GM12874 (cell line): ENCODE measurements around the gene CDYL.

Experiments used
- TF ChIP-seq, protein P1 (sequence below): IDR thresholded peaks from 2 replicates; pipeline ENCODE4 v1.5.1; 2011; ENCODE audit warnings: low read depth, mild to moderate bottlenecking, control low read depth, low read length, moderate library complexity; ENCODE audit not compliant: insufficient read depth

Gene CDYL

DNA sequence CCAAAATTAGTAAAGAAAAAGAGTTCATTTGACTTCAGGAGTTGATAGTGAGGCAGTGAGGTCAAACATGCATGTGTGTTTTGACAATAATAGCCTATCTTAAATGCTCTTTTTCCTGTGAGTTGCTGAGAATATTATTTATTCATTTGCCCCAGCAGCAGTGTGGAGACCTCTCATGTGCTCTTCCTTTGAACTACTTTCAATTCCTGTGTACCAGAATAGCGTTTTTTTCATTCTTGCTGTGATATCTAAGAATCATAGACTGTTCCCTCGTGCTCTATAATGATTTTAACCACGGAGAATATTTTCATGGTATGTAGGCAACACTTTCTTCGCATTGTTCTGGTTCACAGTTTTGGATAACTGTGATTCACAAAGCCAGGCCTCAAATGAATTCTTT, 5.2 kb downstream of the CDYL start:
- TF ChIP-seq, protein P1, sequence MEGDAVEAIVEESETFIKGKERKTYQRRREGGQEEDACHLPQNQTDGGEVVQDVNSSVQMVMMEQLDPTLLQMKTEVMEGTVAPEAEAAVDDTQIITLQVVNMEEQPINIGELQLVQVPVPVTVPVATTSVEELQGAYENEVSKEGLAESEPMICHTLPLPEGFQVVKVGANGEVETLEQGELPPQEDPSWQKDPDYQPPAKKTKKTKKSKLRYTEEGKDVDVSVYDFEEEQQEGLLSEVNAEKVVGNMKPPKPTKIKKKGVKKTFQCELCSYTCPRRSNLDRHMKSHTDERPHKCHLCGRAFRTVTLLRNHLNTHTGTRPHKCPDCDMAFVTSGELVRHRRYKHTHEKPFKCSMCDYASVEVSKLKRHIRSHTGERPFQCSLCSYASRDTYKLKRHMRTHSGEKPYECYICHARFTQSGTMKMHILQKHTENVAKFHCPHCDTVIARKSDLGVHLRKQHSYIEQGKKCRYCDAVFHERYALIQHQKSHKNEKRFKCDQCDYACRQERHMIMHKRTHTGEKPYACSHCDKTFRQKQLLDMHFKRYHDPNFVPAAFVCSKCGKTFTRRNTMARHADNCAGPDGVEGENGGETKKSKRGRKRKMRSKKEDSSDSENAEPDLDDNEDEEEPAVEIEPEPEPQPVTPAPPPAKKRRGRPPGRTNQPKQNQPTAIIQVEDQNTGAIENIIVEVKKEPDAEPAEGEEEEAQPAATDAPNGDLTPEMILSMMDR: no peak

DNA sequence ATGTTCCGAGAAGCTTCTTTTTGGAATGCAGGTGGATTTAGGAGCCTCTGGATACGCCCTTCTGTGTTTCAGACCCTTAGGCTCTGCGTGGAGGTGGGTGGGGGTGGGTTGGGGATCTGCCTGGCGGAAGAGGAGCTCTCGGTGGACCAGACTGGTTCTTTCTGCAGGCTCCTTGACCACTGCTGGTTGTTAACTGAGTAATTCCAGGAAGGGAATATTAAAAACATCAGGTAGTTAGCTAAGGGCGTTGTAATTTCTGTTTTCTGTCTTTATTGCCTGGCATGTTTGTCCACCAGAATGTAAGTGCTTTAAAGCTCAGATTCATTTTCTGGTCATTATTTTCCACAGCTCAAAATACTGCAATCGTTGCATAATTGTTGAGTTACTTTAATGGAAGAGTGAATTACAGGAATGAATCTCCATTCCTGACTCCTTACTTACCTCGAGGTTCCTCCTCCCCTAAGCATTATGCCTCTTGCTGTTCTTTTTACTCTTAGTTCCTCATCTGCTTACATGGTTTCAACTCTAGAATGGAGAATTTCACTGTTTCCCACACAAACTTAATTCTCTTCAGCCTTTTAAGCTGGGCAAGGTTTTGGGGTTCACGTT, 5.9 kb downstream of the CDYL start:
- TF ChIP-seq, protein P1: no peak

DNA sequence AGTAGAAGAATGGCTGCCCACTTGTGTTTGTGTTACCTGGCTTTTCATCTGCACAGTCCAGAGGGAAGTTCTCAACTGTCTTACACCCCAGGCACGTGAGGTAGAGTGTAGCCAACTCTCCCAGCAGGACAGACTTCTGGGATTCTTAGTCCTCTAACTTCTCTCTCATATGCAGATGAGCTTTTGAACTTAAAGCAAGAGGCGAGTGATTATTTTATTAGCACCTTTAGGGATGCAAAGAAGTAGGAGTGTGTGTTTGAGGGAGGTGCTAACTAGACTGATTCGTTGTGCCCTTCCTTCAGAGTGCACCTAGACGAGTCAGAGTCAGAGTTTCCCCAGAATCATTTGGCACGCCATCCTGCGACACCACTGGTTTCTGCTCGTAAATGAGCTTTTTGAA, 10.8 kb downstream of the CDYL start:
- TF ChIP-seq, protein P1: no peak

DNA sequence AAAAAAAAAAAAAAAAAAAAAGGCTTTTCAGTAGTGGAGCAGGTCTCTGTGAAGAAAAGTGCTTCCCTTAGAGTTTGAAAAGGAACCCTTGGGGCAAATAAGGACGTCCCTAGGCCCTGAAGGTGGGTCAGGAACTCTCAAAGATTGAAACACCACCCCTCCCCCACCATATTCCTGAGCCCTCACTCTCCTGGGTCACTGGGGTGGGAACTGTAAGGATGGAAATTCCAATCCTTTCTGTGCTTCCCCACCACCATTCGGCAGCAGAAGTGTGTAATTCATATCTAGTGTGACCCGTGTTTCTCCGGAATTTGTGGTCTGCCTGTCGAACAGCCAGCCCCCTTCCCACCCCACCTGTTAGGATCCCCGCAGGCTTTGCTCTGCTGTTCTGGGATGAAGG, 12.3 kb downstream of the CDYL start:
- TF ChIP-seq, protein P1: no peak

DNA sequence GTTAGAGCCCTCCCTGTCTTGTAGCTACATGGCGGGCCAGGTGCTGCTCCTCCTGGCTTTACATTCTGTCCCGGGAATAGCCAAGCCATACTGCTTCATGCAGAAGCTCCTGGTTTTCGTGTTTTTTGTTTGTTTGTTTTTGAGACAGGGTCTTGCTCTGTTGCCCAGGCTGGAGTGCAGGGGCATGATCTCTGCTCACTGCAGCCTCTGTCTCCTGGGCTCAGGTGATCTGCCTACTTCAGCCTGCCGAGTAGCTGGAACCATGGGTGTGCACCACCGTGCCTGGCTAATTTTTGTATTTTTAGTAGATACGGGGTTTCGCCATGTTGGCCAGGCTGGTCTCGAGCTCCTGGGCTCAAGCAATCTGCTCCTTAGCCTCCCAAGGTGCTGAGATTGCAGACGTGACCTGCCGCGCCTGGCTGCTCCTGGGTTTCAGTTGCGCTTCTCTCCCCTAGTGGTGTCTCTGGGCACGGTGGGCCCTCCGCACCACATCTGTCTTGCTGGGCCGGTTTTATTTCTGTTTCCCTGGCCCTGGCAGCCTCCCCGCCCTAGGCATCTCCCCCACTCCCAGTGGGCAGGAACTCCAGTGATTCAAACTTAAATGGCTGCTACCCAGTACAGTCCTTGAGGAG, 12.9 kb downstream of the CDYL start:
- TF ChIP-seq, protein P1: peak; percentile 75

DNA sequence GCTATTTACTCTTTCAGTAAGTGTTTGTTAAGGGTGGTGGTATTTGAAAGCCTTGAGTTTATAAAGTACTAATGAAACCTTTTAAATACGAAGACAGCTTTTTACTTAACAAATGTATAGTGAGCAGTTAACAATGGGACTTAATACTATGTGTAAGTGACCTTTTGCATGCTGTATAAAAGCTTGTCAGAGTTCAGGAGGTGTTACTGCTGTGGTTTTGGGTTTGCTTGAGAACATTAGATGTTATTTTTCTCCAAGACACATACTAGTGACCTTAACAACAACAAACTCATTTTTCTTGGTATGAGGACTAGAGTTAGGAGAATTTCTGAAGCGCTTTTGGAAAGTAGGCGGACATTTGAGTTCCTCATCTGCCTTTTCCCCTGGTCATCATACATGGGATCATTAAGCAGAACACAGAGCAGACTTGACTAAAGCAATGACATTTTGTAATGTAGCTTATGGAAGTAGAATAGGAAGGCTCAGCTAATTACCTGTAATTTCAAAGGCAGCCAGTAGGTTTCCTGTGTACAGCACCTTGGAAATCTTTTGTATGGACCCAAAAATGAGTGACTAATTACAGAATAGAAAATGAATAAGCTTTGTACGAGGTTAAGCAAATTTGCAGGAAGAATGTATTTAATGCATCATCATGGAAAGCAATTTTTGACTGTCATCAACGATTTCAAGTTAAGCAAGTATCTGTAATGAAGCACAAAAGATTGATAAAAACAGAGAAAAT, 14.1 kb downstream of the CDYL start:
- TF ChIP-seq, protein P1: peak; percentile 40; the same call in 1 of the 2 replicates

DNA sequence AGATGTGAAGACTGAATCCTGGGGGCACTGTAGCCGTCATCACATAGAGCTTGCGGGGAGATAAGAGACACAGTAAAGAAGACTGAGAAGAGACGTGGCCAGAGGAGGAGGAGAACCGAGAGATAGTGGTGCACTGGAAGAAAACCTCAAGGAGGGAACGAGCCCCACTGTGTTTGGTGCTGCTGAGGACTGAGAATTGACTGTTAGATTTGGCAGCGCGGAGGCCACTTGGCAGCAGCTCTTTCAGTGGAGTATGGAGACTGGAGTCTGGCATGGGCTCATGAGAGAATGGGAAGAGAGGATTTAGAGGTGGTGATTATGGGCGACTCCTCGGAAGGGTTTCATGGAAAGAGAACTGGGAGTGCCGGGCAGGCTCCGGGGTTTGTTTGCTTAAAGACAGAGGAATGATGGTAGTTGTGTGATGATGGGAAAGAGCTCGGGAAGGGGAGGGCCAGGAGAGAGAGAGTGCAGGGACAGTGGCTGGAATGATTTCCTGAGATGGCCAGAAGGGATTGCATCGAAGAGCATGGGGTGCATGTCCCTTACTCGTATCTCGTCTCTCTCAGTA, 18.0 kb downstream of the CDYL start:
- TF ChIP-seq, protein P1: no peak
